Astrocyte of the cerebellum (primary cell): ENCODE results near the gene SSH2.

Experiments used
- DNase-seq: peaks from one replicate; pipeline ENCODE4 v3.0.0-alpha.2; 2011; ENCODE audit warnings: low read depth
- H3K4me3 ChIP-seq: 2 replicates; pipeline ENCODE4 v1.5.1; 2011; ENCODE audit warnings: mild to moderate bottlenecking, low read depth, low read length, moderate library complexity
- CTCF ChIP-seq: IDR thresholded peaks from 2 replicates; pipeline ENCODE4 v1.5.1; 2012; ENCODE audit warnings: low read length, low read depth, moderate library complexity, mild to moderate bottlenecking; ENCODE audit errors: missing control alignments
- in situ Hi-C: cut with HindIII; loops from 2 replicates; pipeline ENCODE4 v1.10.0; 2017; ENCODE audit warnings: low sequenced_read_pairs

The SSH2 gene

GRCh38 chr17:29629839-29630238 is 300.2 kb downstream of the SSH2 start:
- no peak for DNase-seq
- no peak for TF ChIP-seq CTCF
- no peak overlapping the region for H3K4me3 ChIP-seq
- in situ Hi-C loops, result no loop called here

GRCh38 chr17:29628644-29629043 is 301.4 kb downstream of the SSH2 start:
- in situ Hi-C loops, result no loop called here
- no peak overlapping the region for H3K4me3 ChIP-seq
- TF ChIP-seq CTCF, result no peak
- no peak for DNase-seq

GRCh38 chr17:29627951-29628350 is 302.1 kb downstream of the SSH2 start:
- DNase-seq, result no peak
- H3K4me3 ChIP-seq, result no peak overlapping the region
- in situ Hi-C loops, result no loop called here
- no peak for TF ChIP-seq CTCF

- peak; percentile 3 for TF ChIP-seq CTCF
- H3K4me3 ChIP-seq, result no peak overlapping the region
- in situ Hi-C loops, result no loop called here
- DNase-seq, result no peak
Measured at GRCh38 chr17:29625037-29625750, 304.8 kb downstream of the SSH2 start.

GRCh38 chr17:29624586-29624985 is 305.4 kb downstream of the SSH2 start:
- in situ Hi-C loops, result no loop called here
- no peak for TF ChIP-seq CTCF
- H3K4me3 ChIP-seq, result no peak overlapping the region
- DNase-seq, result no peak

- DNase-seq, result no peak
- in situ Hi-C loops, result no loop called here
- H3K4me3 ChIP-seq, result peak overlapping the region; percentile 66
- TF ChIP-seq CTCF, result no peak
Measured at GRCh38 chr17:29623283-29623647, 306.8 kb downstream of the SSH2 start.
